NT2/D1 (cell line): ENCODE results near the gene NRXN3.

Experiments used
- YY1 ChIP-seq: IDR thresholded peaks from 2 replicates; pipeline ENCODE4 v1.6.1; 2011; ENCODE audit not compliant: insufficient read length, insufficient read depth
- ZNF274 ChIP-seq: IDR thresholded peaks from 2 replicates; pipeline ENCODE4 v1.6.1; 2011; ENCODE audit warnings: mild to moderate bottlenecking, low read depth, low read length

DNA sequence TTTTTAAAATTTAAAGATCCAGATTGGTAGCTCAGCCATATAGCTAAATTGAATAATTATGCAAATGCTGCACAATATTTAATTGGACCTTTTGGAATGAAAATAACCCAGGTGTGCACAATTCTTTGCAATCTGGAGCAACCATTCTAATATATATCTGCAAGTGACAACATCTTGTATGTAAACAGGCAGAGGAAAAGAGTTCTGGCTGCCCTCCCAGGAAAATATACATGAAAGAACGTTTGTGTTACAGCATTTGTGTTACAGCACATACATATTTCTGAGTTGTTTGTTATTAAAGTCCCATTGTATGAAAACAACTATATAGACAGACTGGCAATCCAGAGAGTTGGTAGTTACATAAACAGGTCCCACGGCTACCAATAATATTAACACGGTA is 1663.6 kb downstream of the NRXN3 start:
- TF ChIP-seq ZNF274: no peak
- TF ChIP-seq YY1: no peak
